ENCODE data around the gene PIAS1.

DNA sequence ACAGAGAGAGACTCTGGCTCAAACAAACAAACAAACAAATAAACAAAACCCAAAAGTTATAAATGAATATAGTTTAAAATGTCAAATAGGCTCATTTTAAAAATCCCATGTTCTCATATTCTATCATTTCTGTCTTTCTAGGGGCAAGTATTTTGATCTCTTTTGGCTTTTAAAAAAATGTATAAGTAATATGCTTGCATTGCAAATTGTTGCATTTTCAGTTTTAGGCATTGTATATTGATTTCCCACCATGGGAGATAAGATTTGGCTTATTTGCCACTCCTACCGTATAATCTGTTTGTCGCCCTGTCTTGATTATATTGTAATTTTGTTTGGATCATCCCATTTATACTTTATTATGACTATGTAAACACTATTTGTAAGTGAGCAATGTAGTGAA is 70.6 kb downstream of the PIAS1 start:
- TF ChIP-seq, protein P1, sequence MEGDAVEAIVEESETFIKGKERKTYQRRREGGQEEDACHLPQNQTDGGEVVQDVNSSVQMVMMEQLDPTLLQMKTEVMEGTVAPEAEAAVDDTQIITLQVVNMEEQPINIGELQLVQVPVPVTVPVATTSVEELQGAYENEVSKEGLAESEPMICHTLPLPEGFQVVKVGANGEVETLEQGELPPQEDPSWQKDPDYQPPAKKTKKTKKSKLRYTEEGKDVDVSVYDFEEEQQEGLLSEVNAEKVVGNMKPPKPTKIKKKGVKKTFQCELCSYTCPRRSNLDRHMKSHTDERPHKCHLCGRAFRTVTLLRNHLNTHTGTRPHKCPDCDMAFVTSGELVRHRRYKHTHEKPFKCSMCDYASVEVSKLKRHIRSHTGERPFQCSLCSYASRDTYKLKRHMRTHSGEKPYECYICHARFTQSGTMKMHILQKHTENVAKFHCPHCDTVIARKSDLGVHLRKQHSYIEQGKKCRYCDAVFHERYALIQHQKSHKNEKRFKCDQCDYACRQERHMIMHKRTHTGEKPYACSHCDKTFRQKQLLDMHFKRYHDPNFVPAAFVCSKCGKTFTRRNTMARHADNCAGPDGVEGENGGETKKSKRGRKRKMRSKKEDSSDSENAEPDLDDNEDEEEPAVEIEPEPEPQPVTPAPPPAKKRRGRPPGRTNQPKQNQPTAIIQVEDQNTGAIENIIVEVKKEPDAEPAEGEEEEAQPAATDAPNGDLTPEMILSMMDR (IDR thresholded peaks at IDR 0.05; ENCODE audit: low read depth, low read length): no peak
- no peak for TF ChIP-seq EZH2phosphoT487 (IDR thresholded peaks at IDR 0.05; ENCODE audit: low read depth)
